ENCODE data around the gene UBE2D4.

UBE2D4 gene

DNA sequence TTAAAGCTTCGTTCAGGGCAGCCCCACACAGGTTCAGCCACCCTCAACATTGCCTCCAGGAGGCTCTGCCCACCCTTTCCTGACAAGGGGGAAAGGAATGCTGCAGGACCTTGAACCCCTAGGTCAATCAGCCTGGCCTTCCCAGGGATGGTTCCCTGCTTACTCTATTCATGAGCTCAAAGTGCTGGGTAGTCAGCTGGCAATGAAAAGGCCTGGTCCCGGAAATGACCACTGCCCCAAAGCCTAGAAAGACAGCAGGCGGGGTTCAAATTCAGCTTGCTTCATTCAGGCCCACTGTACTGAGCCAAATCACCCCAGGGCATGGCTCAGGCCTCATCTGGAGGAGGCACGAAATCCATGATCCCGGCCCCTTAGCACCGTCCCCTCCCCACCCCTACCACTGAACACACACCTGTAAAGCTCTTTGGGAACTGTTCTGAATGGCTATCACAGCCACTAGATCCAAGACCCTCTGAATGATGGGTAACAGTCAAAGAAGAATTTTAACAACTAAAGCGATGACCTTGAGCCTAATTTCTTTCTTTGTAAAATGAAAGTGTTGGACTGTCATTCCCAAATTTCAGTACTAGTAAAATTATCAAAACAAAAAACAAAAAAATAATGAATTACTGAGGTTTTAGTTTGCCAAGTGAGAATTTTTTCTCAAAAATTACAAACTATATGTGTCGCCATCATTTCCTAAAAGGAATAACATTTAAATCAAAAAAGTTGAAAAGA, 20.9 kb upstream of the UBE2D4 start:
- no peak for DNase-seq (ENCODE audit: low spot score)
- Histone ChIP-seq H3K14ac (ENCODE audit: low read length) (no peak overlapping the region), H3K27ac (replicated peaks; ENCODE audit: low read length) (no peak overlapping the region), H2BK12ac (ENCODE audit: low read length) (no peak overlapping the region), H4K8ac (ENCODE audit: low read depth, low read length) (no peak overlapping the region), H4K91ac (ENCODE audit: low read depth, low read length, poor library complexity) (no peak overlapping the region), H2AFZ (ENCODE audit: low read length) (peak overlapping the region; percentile 96), H3K4me2 (ENCODE audit: insufficient read depth, low read length, poor library complexity, severe bottlenecking) (peak overlapping the region; percentile 85), H3K4me1 (ENCODE audit: control insufficient read depth in 2 of 2, insufficient read depth in 1 of 2, low read depth in 1 of 2, low read length in 2 of 2) (peaks cover 1 to 9% of the 10 kb centered on the region in 2 donors), H2BK120ac (ENCODE audit: low read depth, low read length) (no peak overlapping the region), H3K9me3 (replicated peaks in 1 of 2; ENCODE audit: control insufficient read depth in 2 of 2, insufficient read depth in 1 of 2, low read depth in 1 of 2, low read length in 2 of 2) (no peaks in the 10 kb centered on the region), H3K36me3 (replicated peaks in 1 of 2; ENCODE audit: control insufficient read depth in 2 of 2, insufficient read depth in 2 of 2, low read length in 2 of 2) (no peaks in the 10 kb centered on the region), H2BK15ac (ENCODE audit: low read length) (no peak overlapping the region), H3K4ac (ENCODE audit: low read length) (no peak overlapping the region), H3K9ac (ENCODE audit: low read depth, low read length, poor library complexity) (no peak overlapping the region), H3K23ac (ENCODE audit: low read depth, low read length, poor library complexity) (no peak overlapping the region), H3K79me1 (ENCODE audit: low read depth, low read length) (no peaks in the 10 kb centered on the region), H3K4me3 (ENCODE audit: low read length in 2 of 2) (peak overlapping the region; percentile 79 to 87), H2BK5ac (ENCODE audit: low read length) (no peak overlapping the region), H2AK5ac (ENCODE audit: low read depth, low read length) (no peak overlapping the region), H3K27me3 (ENCODE audit: control insufficient read depth in 3 of 3, insufficient read depth in 3 of 3, low read depth in 1 of 3, low read length in 3 of 3) (peaks cover 0 to 3% (median 0%) of the 10 kb centered on the region in 3 experiments), H3K18ac (ENCODE audit: low read length) (no peak overlapping the region)
- WGBS, 2 donors (ENCODE audit: extremely low coverage in 2 of 2, insufficient read length in 2 of 2, insufficient replicate concordance in 1 of 2), result no CpG with 5 or more reads among the region's 8 CpGs

DNA sequence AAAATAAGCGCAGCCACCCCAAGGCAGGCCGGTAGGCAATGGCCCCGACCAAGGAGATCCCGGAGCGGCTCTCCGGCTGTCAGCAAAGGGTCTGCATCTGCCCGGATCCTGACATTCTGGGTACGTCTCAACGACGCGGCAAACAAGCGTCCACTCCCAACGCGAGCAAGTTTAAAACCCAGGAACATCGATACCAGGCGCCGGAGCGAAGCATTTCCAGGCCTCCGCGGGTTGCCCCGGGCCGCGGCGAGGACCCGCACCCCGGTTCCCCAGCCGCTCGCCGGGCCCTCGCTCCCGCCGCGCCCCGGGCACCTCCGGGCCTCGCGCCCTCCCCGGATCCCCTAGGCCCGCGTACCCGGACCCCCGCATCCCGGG, 20.3 kb upstream of the UBE2D4 start:
- no peak overlapping the region for H2AK5ac ChIP-seq (ENCODE audit: low read depth, low read length)
- no peaks in the 10 kb centered on the region for H3K9me3 ChIP-seq (replicated peaks in 1 of 2; ENCODE audit: control insufficient read depth in 2 of 2, insufficient read depth in 1 of 2, low read depth in 1 of 2, low read length in 2 of 2)
- H2AFZ ChIP-seq (ENCODE audit: low read length), result peak overlapping the region; percentile 96
- peaks cover 1 to 9% of the 10 kb centered on the region in 2 donors for H3K4me1 ChIP-seq (ENCODE audit: control insufficient read depth in 2 of 2, insufficient read depth in 1 of 2, low read depth in 1 of 2, low read length in 2 of 2)
- no peak overlapping the region for H4K91ac ChIP-seq (ENCODE audit: low read depth, low read length, poor library complexity)
- WGBS, 2 donors (ENCODE audit: extremely low coverage in 2 of 2, insufficient read length in 2 of 2, insufficient replicate concordance in 1 of 2), result no CpG with 5 or more reads among the region's 43 CpGs
- peak overlapping the region; percentile 85 for H3K4me2 ChIP-seq (ENCODE audit: insufficient read depth, low read length, poor library complexity, severe bottlenecking)
- no peak overlapping the region for H2BK15ac ChIP-seq (ENCODE audit: low read length)
- no peak overlapping the region for H2BK12ac ChIP-seq (ENCODE audit: low read length)
- no peak overlapping the region for H3K4ac ChIP-seq (ENCODE audit: low read length)
- peak overlapping the region; percentile 67 for H3K18ac ChIP-seq (ENCODE audit: low read length)
- no peak overlapping the region for H4K8ac ChIP-seq (ENCODE audit: low read depth, low read length)
- no peak overlapping the region for H2BK120ac ChIP-seq (ENCODE audit: low read depth, low read length)
- no peak overlapping the region for H3K23ac ChIP-seq (ENCODE audit: low read depth, low read length, poor library complexity)
- H3K79me1 ChIP-seq (ENCODE audit: low read depth, low read length), result no peaks in the 10 kb centered on the region
- H2BK5ac ChIP-seq (ENCODE audit: low read length), result no peak overlapping the region
- H3K14ac ChIP-seq (ENCODE audit: low read length), result no peak overlapping the region
- H3K27me3 ChIP-seq (ENCODE audit: control insufficient read depth in 3 of 3, insufficient read depth in 3 of 3, low read depth in 1 of 3, low read length in 3 of 3), result peaks cover 0 to 3% (median 0%) of the 10 kb centered on the region in 3 experiments
- H3K36me3 ChIP-seq (replicated peaks in 1 of 2; ENCODE audit: control insufficient read depth in 2 of 2, insufficient read depth in 2 of 2, low read length in 2 of 2), result no peaks in the 10 kb centered on the region
- peak overlapping the region; percentile 79 to 87 for H3K4me3 ChIP-seq (ENCODE audit: low read length in 2 of 2)
- no peak overlapping the region for H3K27ac ChIP-seq (replicated peaks; ENCODE audit: low read length)
- H3K9ac ChIP-seq (ENCODE audit: low read depth, low read length, poor library complexity), result peak overlapping the region; percentile 85
- no peak for DNase-seq (ENCODE audit: low spot score)

DNA sequence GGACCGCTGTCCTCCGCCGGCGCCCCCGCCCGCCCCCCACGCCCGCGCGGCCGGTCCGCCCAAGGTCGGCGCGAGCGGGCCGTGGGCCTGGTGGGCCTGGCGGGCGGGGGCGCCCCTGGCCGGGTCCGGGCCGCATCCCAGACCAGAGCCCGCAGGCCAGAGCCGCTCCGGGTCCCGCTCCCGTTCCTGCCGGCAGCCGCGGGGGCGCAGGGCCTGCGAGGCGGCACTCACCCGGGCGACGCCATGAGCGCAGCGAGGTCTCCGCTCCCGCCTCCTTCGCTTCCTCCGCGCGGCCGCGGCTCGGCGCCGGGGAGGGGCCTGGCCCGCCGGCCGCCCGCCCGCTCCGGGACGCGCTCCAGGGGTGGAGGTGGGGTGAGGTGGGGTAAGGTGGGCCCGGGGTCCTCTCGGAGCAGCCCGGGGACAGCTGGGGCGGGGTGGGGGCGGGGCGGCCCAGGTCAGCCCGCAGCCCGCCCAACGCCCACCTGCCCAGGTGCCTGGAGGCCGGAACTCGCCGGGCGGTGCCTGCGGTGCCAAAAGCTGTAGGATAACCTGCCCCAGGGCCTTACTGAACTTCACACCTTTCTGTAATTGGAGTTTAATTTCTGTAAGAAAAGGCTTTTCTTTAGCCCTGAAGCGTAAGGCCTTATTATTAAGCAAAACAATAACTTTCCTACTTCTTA, 19.8 kb upstream of the UBE2D4 start, which contains the start of gene URGCP:
TSS of gene URGCP (minus strand) at position 266 of the 680 bp plus-strand sequence. CDS start at position 245, 21 bp downstream.
- Histone ChIP-seq H4K8ac (ENCODE audit: low read depth, low read length) (no peak within 1 kb of the TSS), H2BK12ac (ENCODE audit: low read length) (no peak within 1 kb of the TSS), H3K14ac (ENCODE audit: low read length) (no peak within 1 kb of the TSS), H3K18ac (ENCODE audit: low read length) (peak within 1 kb of the TSS; percentile 92), H2BK120ac (ENCODE audit: low read depth, low read length) (no peak within 1 kb of the TSS), H3K4me1 (ENCODE audit: control insufficient read depth in 2 of 2, insufficient read depth in 1 of 2, low read depth in 1 of 2, low read length in 2 of 2) (peaks cover 1 to 9% of the 10 kb centered on the region in 2 donors), H3K4me2 (ENCODE audit: insufficient read depth, low read length, poor library complexity, severe bottlenecking) (peak within 1 kb of the TSS; percentile 85), H3K79me1 (ENCODE audit: low read depth, low read length) (no peaks in the 10 kb centered on the region), H3K9ac (ENCODE audit: low read depth, low read length, poor library complexity) (peak within 1 kb of the TSS; percentile 92), H3K27me3 (ENCODE audit: control insufficient read depth in 3 of 3, insufficient read depth in 3 of 3, low read depth in 1 of 3, low read length in 3 of 3) (peaks cover 0 to 3% (median 0%) of the 10 kb centered on the region in 3 experiments), H2BK15ac (ENCODE audit: low read length) (peak within 1 kb of the TSS; percentile 87), H4K91ac (ENCODE audit: low read depth, low read length, poor library complexity) (no peak within 1 kb of the TSS), H3K27ac (replicated peaks; ENCODE audit: low read length) (no peak within 1 kb of the TSS), H3K9me3 (replicated peaks in 1 of 2; ENCODE audit: control insufficient read depth in 2 of 2, insufficient read depth in 1 of 2, low read depth in 1 of 2, low read length in 2 of 2) (no peaks in the 10 kb centered on the region), H3K4ac (ENCODE audit: low read length) (no peak within 1 kb of the TSS), H3K23ac (ENCODE audit: low read depth, low read length, poor library complexity) (peak within 1 kb of the TSS; percentile 49), H3K36me3 (replicated peaks in 1 of 2; ENCODE audit: control insufficient read depth in 2 of 2, insufficient read depth in 2 of 2, low read length in 2 of 2) (no peaks in the 10 kb centered on the region), H2BK5ac (ENCODE audit: low read length) (no peak within 1 kb of the TSS), H2AK5ac (ENCODE audit: low read depth, low read length) (no peak within 1 kb of the TSS), H2AFZ (ENCODE audit: low read length) (peak within 1 kb of the TSS; percentile 96), H3K4me3 (ENCODE audit: low read length in 2 of 2) (peak within 1 kb of the TSS; percentile 79 to 87)
- DNase-seq (ENCODE audit: low spot score), result no peak
- no CpG with 5 or more reads among the region's 73 CpGs for WGBS, 2 donors (ENCODE audit: extremely low coverage in 2 of 2, insufficient read length in 2 of 2, insufficient replicate concordance in 1 of 2)

DNA sequence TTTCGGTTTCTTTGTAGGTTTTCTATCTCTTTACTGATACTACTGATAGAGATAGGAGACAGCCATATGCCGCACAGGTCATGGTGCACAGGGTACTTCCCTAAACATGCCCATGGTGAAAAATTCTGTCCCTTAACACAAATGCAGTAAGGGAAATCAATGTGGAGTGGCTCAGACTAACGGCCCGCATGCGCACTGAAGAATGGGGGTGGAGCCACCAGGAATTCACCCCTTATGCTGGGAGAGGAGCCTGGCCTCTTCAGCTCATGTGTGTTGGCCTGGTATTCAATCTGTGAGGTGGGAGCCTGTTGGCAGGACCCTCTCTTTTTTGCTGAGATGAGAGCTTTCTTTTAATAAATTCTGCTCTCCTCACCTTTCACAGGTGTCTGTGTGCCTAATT, 11.4 kb upstream of the UBE2D4 start:
- Histone ChIP-seq H4K91ac (ENCODE audit: low read depth, low read length, poor library complexity) (no peak overlapping the region), H3K27ac (replicated peaks; ENCODE audit: low read length) (no peak overlapping the region), H2BK120ac (ENCODE audit: low read depth, low read length) (no peak overlapping the region), H3K4ac (ENCODE audit: low read length) (no peak overlapping the region), H2BK5ac (ENCODE audit: low read length) (no peak overlapping the region), H2AK5ac (ENCODE audit: low read depth, low read length) (no peak overlapping the region), H3K14ac (ENCODE audit: low read length) (no peak overlapping the region), H3K4me1 (ENCODE audit: control insufficient read depth in 2 of 2, insufficient read depth in 1 of 2, low read depth in 1 of 2, low read length in 2 of 2) (no peaks in the 10 kb centered on the region), H3K4me2 (ENCODE audit: insufficient read depth, low read length, poor library complexity, severe bottlenecking) (no peak overlapping the region), H4K8ac (ENCODE audit: low read depth, low read length) (no peak overlapping the region), H2BK12ac (ENCODE audit: low read length) (no peak overlapping the region), H3K4me3 (ENCODE audit: low read length in 2 of 2) (no peak overlapping the region), H3K36me3 (replicated peaks in 1 of 2; ENCODE audit: control insufficient read depth in 2 of 2, insufficient read depth in 2 of 2, low read length in 2 of 2) (peaks cover 0 to 4% of the 10 kb centered on the region in 2 donors), H2BK15ac (ENCODE audit: low read length) (no peak overlapping the region), H3K9me3 (replicated peaks in 1 of 2; ENCODE audit: control insufficient read depth in 2 of 2, insufficient read depth in 1 of 2, low read depth in 1 of 2, low read length in 2 of 2) (peaks cover 0 to 5% of the 10 kb centered on the region in 2 donors), H3K9ac (ENCODE audit: low read depth, low read length, poor library complexity) (no peak overlapping the region), H3K27me3 (ENCODE audit: control insufficient read depth in 3 of 3, insufficient read depth in 3 of 3, low read depth in 1 of 3, low read length in 3 of 3) (no peaks in the 10 kb centered on the region), H2AFZ (ENCODE audit: low read length) (no peak overlapping the region), H3K79me1 (ENCODE audit: low read depth, low read length) (no peaks in the 10 kb centered on the region), H3K23ac (ENCODE audit: low read depth, low read length, poor library complexity) (no peak overlapping the region), H3K18ac (ENCODE audit: low read length) (no peak overlapping the region)
- WGBS, 2 donors (ENCODE audit: extremely low coverage in 2 of 2, insufficient read length in 2 of 2, insufficient replicate concordance in 1 of 2), result no CpG with 5 or more reads among the region's 5 CpGs
- DNase-seq (ENCODE audit: low spot score), result no peak

All from neuronal stem cell (in vitro differentiated cells).